ENCODE measurements around the gene SYDE1. TPM values are rescaled to one million over a fixed set of nuclear protein-coding genes. Genes with fewer than 3 reads are reported as not detected.
"Not testable (repeated sequence)": the region's sequence is repeated elsewhere in the genome, so short reads cannot be mapped to it uniquely, and the experiment has no call there.

Gene SYDE1
- total RNA-seq, 8 experiments from 2014 or later, result 1.4 to 15.5 (median 5.6) TPM

DNA sequence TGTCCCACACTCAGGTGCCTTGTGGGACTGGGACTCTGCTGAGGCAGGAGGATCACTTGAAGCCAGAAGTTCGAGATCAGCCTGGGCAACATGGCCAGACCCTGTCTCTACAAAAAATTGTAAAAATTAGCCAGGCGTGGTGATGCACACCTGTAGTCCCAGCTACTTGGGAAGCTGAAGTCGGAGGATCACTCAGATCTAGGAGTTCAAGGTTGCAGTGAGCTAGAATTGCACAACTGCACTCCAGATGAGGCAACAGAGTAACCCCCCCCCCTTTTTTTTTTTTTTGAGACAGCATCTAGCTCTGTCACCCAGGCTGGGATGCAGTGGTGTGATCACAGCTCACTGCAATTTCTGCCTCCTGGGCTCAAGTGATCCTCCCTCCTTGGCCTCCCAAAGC lies 11.0 kb upstream of the SYDE1 start:
- no peak for ATAC-seq (replicated peaks in 6 of 8)
- 0 to 88% (median 27%) methylated on average over 1 to 2 of the region's 3 CpGs; no CpG with 5 or more reads in 5 of the 10 experiments for WGBS, 10 experiments
- in situ Hi-C loops (cut with MboI; ENCODE audit: low pct_unique_long_range_greater_than_20kb in 2 of 9, low sequenced_read_pairs in 9 of 9, unreplicated experiment in 9 of 9), result loop anchor here in 4 of 9 experiments (10.0 to 25.0 kb wide), 2 partner anchors 459 to 466 kb away; no protein-coding TSS in a partner anchor
- H3K27ac ChIP-seq, result no peak overlapping the region
- H3K4me1 ChIP-seq (replicated peaks in 1 of 2), result no peaks in the 10 kb centered on the region
- no peak overlapping the region for H3K4me3 ChIP-seq

DNA sequence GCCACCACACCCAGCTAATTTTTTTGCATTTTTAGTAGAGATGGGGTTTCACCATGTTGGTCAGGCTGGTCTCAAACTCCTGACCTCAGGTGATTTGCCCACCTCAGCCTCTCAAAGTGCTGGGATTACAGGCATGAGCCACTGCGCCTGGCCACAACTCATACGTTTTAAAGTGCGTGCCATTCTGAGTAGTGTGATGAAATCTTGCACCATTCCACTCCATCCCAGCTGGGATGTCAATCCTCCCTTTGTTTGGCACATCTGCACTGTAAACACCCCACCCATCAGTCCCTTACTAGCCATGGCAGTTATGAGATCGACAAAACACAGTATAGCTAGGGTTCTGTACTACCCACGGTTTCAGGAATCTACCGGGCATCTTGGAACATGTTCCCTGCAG lies 9.2 kb upstream of the SYDE1 start:
- H3K27ac ChIP-seq; ATAC-seq (replicated peaks in 6 of 8); H3K4me1 ChIP-seq (replicated peaks in 1 of 2); H3K4me3 ChIP-seq: not testable (repeated sequence)
- in situ Hi-C loops (cut with MboI; ENCODE audit: low pct_unique_long_range_greater_than_20kb in 2 of 9, low sequenced_read_pairs in 9 of 9, unreplicated experiment in 9 of 9), result loop anchor here in 4 of 9 experiments (10.0 to 25.0 kb wide), 2 partner anchors 457 to 464 kb away; no protein-coding TSS in a partner anchor
- 81 to 100% (median 90%) methylated on average over 2 to 4 of the region's 6 CpGs; no CpG with 5 or more reads in 6 of the 10 experiments for WGBS, 10 experiments

- Histone ChIP-seq H3K4me1 (replicated peaks in 1 of 2) (no peaks in the 10 kb centered on the region), H3K27ac (no peak overlapping the region), H3K4me3 (no peak overlapping the region)
- no peak for ATAC-seq (replicated peaks in 6 of 8)
- in situ Hi-C loops (cut with MboI; ENCODE audit: low pct_unique_long_range_greater_than_20kb in 2 of 9, low sequenced_read_pairs in 9 of 9, unreplicated experiment in 9 of 9), result loop anchor here in 4 of 9 experiments (10.0 to 25.0 kb wide), 2 partner anchors 456 to 464 kb away; no protein-coding TSS in a partner anchor
- WGBS, 10 experiments, result 37 to 68% (median 61%) methylated on average over 1 to 8 of the region's 10 CpGs; no CpG with 5 or more reads in 6 of the 10 experiments
Observed at GRCh38 chr19:15098460-15098859, 8.7 kb upstream of the SYDE1 start.

DNA sequence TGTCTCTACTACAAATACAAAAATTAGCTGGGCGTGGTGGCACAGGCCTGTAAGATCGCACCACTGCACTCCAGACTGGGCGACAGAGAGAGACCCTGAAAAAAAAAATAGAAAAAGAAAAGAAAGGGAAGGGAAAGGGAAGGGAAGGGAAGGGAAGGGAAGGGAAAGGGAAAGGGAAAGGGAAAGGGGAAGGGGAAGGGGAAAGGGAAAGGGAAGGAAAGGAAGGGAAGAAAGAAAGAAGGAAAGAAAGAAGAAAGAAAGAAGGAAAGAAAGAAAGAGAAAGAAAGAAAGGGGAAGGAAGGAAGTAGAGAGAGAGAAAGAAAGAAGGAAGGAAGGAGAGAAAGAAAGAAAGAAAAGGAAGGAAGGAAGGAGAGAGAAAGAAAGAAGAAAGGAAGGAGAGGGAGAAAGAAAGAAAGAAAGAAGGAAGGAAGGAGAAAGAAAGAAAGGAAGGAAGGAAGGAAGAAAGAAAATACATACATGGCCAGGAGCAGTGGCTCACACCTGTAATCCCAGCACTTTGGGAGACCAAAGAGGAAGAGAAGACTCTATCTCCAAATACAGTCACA lies 8.1 kb upstream of the SYDE1 start:
- Histone ChIP-seq H3K4me3 (no peak overlapping the region), H3K27ac (no peak overlapping the region), H3K4me1 (replicated peaks in 1 of 2) (no peaks in the 10 kb centered on the region)
- in situ Hi-C loops (cut with MboI; ENCODE audit: low pct_unique_long_range_greater_than_20kb in 2 of 9, low sequenced_read_pairs in 9 of 9, unreplicated experiment in 9 of 9), result loop anchor here in 4 of 9 experiments (10.0 to 25.0 kb wide), 2 partner anchors 456 to 463 kb away; no protein-coding TSS in a partner anchor
- 20 to 100% (median 66%) methylated on average over 1 to 3 of the region's 3 CpGs; no CpG with 5 or more reads in 7 of the 10 experiments for WGBS, 10 experiments
- ATAC-seq (replicated peaks in 6 of 8), result no peak

GRCh38 chr19:15101479-15102082 lies 5.6 kb upstream of the SYDE1 start:
- peak in 3 of 8 experiments; percentile 66 to 83 (median 74) for ATAC-seq (replicated peaks in 6 of 8)
- H3K27ac ChIP-seq, result no peak overlapping the region
- H3K4me3 ChIP-seq, result no peak overlapping the region
- in situ Hi-C loops (cut with MboI; ENCODE audit: low pct_unique_long_range_greater_than_20kb in 2 of 9, low sequenced_read_pairs in 9 of 9, unreplicated experiment in 9 of 9), result no loop called here
- no peaks in the 10 kb centered on the region for H3K4me1 ChIP-seq (replicated peaks in 1 of 2)
- 10 to 100% (median 78%) methylated on average over 1 to 2 of the region's 3 CpGs; no CpG with 5 or more reads in 6 of the 10 experiments for WGBS, 10 experiments

- peaks cover 0 to 5% of the 10 kb centered on the region in 2 donors for H3K4me1 ChIP-seq (replicated peaks in 1 of 2)
- H3K27ac ChIP-seq, result no peak overlapping the region
- ATAC-seq (replicated peaks in 6 of 8), result no peak
- 14 to 60% (median 33%) methylated on average over 1 of the region's 1 CpG; no CpG with 5 or more reads in 5 of the 10 experiments for WGBS, 10 experiments
- H3K4me3 ChIP-seq, result no peak overlapping the region
- in situ Hi-C loops (cut with MboI; ENCODE audit: low pct_unique_long_range_greater_than_20kb in 2 of 9, low sequenced_read_pairs in 9 of 9, unreplicated experiment in 9 of 9), result no loop called here
Observed at GRCh38 chr19:15104003-15104402, 3.2 kb upstream of the SYDE1 start.

DNA sequence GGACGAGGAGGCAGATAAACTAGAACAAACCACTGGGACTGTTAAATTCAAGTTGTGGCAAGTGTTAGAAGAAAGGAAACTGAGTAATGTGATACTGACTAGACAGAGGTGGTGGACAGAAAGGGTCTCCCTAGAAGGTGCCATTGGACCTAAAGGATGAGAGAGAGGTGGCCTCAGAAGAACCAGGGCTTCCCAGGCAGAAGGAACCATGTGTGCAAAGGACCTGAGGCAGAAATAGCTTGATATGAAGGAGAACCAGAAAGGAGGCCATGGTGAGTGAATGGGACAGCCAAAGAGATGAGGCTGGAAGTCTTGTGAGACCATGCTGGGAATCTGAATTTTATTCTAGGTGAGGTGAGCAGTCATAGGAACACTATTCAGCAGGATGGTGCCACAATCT lies 2.8 kb upstream of the SYDE1 start:
- no peak for ATAC-seq (replicated peaks in 6 of 8)
- H3K4me3 ChIP-seq, result no peak overlapping the region
- no peak overlapping the region for H3K27ac ChIP-seq
- peaks cover 0 to 5% of the 10 kb centered on the region in 2 donors for H3K4me1 ChIP-seq (replicated peaks in 1 of 2)
- in situ Hi-C loops (cut with MboI; ENCODE audit: low pct_unique_long_range_greater_than_20kb in 2 of 9, low sequenced_read_pairs in 9 of 9, unreplicated experiment in 9 of 9), result no loop called here
- 33 to 80% (median 50%) methylated on average over 1 of the region's 1 CpG; no CpG with 5 or more reads in 6 of the 10 experiments for WGBS, 10 experiments

GRCh38 chr19:15105044-15105443 lies 2.2 kb upstream of the SYDE1 start:
- Histone ChIP-seq H3K27ac (no peak overlapping the region), H3K4me1 (replicated peaks in 1 of 2) (peaks cover 0 to 5% of the 10 kb centered on the region in 2 donors), H3K4me3 (no peak overlapping the region)
- in situ Hi-C loops (cut with MboI; ENCODE audit: low pct_unique_long_range_greater_than_20kb in 2 of 9, low sequenced_read_pairs in 9 of 9, unreplicated experiment in 9 of 9), result no loop called here
- WGBS, 10 experiments, result 93 to 100% methylated on average over 2 of the region's 3 CpGs; no CpG with 5 or more reads in 8 of the 10 experiments
- no peak for ATAC-seq (replicated peaks in 6 of 8)

- peak in 2 of 8 experiments; percentile 6 to 9 for ATAC-seq (replicated peaks in 6 of 8)
- peaks cover 0 to 5% of the 10 kb centered on the region in 2 donors for H3K4me1 ChIP-seq (replicated peaks in 1 of 2)
- in situ Hi-C loops (cut with MboI; ENCODE audit: low pct_unique_long_range_greater_than_20kb in 2 of 9, low sequenced_read_pairs in 9 of 9, unreplicated experiment in 9 of 9), result no loop called here
- WGBS, 10 experiments, result 0 to 100% (median 50%) methylated on average over 1 to 3 of the region's 10 CpGs; no CpG with 5 or more reads in 3 of the 10 experiments
- H3K27ac ChIP-seq, result no peak overlapping the region
- peak overlapping the region in 4 of 5 donors; percentile 33 to 74 (median 59) for H3K4me3 ChIP-seq
Observed at GRCh38 chr19:15108145-15108844, 1.1 kb downstream of the SYDE1 start.

GRCh38 chr19:15108845-15109767 lies 1.9 kb downstream of the SYDE1 start:
- Histone ChIP-seq H3K4me3 (no peak overlapping the region), H3K4me1 (replicated peaks in 1 of 2) (peaks cover 0 to 5% of the 10 kb centered on the region in 2 donors), H3K27ac (no peak overlapping the region)
- in situ Hi-C loops (cut with MboI; ENCODE audit: low pct_unique_long_range_greater_than_20kb in 2 of 9, low sequenced_read_pairs in 9 of 9, unreplicated experiment in 9 of 9), result no loop called here
- no peak for ATAC-seq (replicated peaks in 6 of 8)
- 80% methylated on average over 1 of the region's 21 CpGs; no CpG with 5 or more reads in 9 of the 10 experiments for WGBS, 10 experiments

- WGBS, 10 experiments, result no CpG with 5 or more reads among the region's 49 CpGs
- no peak for ATAC-seq (replicated peaks in 6 of 8)
- Histone ChIP-seq H3K4me3 (no peak overlapping the region), H3K4me1 (replicated peaks in 1 of 2) (peaks cover 0 to 5% of the 10 kb centered on the region in 2 donors), H3K27ac (no peak overlapping the region)
- in situ Hi-C loops (cut with MboI; ENCODE audit: low pct_unique_long_range_greater_than_20kb in 2 of 9, low sequenced_read_pairs in 9 of 9, unreplicated experiment in 9 of 9), result no loop called here
Observed at GRCh38 chr19:15109768-15110417, 2.7 kb downstream of the SYDE1 start.

DNA sequence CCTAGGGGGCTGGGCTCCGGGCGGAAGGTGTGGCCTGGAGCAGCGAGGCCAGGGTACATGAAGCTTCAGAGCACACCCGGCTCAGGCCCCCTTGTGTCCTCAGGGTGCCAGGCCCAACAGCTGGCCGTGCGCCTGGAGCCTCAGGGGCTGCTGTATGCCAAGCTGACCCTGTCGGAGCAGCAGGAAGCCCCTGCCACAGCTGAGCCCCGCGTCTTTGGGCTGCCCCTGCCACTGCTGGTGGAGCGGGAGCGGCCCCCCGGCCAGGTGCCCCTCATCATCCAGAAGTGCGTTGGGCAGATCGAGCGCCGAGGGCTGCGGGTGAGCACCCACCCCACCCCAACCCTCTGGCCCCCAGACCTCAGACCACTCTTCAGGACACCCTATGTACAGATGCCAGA lies 3.2 kb downstream of the SYDE1 start:
- in situ Hi-C loops (cut with MboI; ENCODE audit: low pct_unique_long_range_greater_than_20kb in 2 of 9, low sequenced_read_pairs in 9 of 9, unreplicated experiment in 9 of 9), result no loop called here
- no peak for ATAC-seq (replicated peaks in 6 of 8)
- 85% methylated on average over 4 of the region's 17 CpGs; no CpG with 5 or more reads in 9 of the 10 experiments for WGBS, 10 experiments
- H3K27ac ChIP-seq, result no peak overlapping the region
- H3K4me1 ChIP-seq (replicated peaks in 1 of 2), result peaks cover 0 to 5% of the 10 kb centered on the region in 2 donors
- H3K4me3 ChIP-seq, result no peak overlapping the region

Data from motor neuron (in vitro differentiated cells).